Left forelimb (tissue), 1 donor: ENCODE measurements around the gene ZDHHC6.
"Not testable (repeated sequence)": the region's sequence is repeated elsewhere in the genome, so short reads cannot be mapped to it uniquely, and the experiment has no call there.

Experiments
- DNase-seq: peaks from one replicate; pipeline ENCODE4 v3.0.0-alpha.2; 2018; ENCODE audit warnings: low spot score

ZDHHC6 gene

GRCh38 chr10:112389271-112389822 is 57.4 kb downstream of the ZDHHC6 start:
- no peak for DNase-seq

- no peak for DNase-seq
These were observed 58.2 kb downstream of the ZDHHC6 start for GRCh38 chr10:112388548-112388947.

- DNase-seq = not testable (repeated sequence)
These were observed 58.7 kb downstream of the ZDHHC6 start for GRCh38 chr10:112388056-112388455.

GRCh38 chr10:112385201-112385600 is 61.5 kb downstream of the ZDHHC6 start:
- DNase-seq = no peak

GRCh38 chr10:112384141-112384540 is 62.6 kb downstream of the ZDHHC6 start:
- no peak for DNase-seq

GRCh38 chr10:112383325-112383724 is 63.4 kb downstream of the ZDHHC6 start:
- DNase-seq = no peak

GRCh38 chr10:112382515-112383235 is 64.0 kb downstream of the ZDHHC6 start:
- no peak for DNase-seq
